HG03039 (cell line): ENCODE data around the gene OR11A1.
"Not testable (repeated sequence)": the region's sequence is repeated elsewhere in the genome, so short reads cannot be mapped to it uniquely, and the experiment has no call there.

Source experiments
- ATAC-seq: cut with Tn5 transposase; IDR thresholded peaks from one replicate; pipeline ENCODE4 v1.9.1; 2021; ENCODE audit warnings: mild to moderate bottlenecking, moderate library complexity; ENCODE audit not compliant: unreplicated experiment

The OR11A1 gene

DNA sequence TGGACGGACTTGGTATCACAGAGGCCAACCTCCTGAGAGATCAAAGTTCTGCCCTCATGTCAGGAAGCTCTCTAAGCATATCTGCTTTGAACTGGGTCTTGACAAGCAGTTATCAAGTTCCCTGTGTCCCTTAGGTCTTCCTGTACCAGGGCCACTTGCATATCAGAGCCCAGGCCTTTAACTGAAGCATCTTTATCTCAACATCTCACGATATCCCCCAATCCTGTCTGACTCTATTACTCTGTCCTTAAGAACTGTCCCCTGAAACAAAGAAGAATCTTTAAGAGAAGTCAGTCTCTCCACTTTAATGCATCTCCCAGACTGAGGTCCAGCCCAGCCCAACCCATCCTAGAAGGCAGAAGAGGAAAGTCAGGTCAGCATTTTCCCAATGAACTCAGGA lies 22.7 kb upstream of the OR11A1 start:
- ATAC-seq, result no peak

DNA sequence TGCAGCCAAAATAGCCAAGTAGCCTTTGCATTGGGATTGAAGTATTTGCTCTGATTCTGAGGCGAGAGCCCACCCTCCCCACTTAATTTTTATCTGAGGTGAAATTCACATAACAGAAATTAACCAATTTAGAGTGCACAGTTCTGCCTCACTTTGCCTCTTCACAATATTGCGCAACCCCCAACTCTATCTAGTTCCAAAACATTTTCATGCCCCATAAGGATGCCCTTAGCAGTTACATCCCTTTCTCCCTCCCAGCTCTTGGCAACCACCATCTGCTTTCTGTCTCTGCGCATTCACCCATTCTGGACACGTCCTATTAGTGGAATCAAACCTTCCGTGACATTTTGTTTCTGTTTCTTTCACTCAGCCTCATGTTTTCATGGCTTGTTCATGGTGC lies 21.9 kb upstream of the OR11A1 start:
- no peak for ATAC-seq

DNA sequence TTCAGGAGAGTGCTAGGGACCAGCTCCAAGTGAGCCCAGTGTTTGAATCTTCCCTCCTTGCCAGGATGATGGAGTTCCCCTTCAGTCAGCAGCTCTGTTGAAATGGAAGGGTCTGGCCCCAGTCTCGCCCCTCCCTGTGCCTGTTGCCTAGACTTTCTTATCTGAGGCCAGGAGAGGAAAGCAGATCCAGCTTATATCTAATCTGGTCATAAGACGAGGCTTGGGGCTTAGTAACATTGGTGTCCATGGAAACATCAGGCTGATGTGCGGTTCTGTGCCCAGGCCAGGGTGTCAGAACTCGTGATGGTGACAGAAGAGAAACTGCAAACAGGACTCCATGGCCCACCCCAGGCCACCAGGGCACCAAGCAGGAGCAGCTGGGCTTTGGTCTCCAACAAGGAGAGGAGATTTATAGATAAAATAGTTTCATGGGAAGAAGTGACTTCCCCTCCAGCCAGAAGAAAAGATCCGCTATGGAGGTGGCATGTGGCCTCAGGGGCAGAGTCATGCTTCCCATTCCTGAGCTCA lies 21.1 kb upstream of the OR11A1 start:
- ATAC-seq, result no peak

DNA sequence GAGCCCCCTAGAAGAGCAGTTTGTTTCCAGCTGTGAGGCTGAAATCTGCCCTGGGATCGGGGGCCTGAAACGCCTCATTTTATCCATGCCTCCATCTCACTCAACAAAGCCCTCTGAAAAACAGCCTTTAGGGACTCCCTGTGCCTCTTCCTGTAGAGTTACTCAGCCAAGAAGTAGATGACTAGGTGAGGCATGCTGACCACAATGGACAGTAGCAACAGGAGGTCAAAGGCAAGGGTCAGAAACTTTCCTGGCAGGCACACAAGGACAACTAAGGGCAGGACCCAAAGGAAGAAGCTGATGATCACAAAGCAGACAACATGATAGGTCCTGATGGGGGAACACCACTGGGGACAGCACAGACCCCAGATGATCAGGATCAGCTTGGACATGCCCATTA lies 18.1 kb upstream of the OR11A1 start:
- ATAC-seq, result no peak

DNA sequence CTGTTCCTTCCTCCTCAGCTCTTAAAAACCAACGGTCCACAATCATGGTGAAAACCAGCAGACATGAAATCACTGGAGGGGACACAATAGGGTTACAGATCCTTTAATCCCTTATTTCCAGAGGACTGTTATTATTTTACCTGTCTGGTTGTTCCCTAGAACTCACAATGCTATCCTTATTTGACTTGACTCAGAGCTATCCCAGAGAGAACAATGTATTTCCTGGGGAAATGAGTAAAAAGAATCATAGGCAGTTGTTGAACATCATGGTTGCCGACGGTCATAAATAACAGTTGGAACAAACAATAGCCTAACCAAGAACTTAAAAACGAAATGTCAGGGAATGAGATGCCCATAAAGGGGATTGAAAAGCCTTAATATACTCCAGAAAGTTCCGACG lies 9.4 kb upstream of the OR11A1 start:
- no peak for ATAC-seq

DNA sequence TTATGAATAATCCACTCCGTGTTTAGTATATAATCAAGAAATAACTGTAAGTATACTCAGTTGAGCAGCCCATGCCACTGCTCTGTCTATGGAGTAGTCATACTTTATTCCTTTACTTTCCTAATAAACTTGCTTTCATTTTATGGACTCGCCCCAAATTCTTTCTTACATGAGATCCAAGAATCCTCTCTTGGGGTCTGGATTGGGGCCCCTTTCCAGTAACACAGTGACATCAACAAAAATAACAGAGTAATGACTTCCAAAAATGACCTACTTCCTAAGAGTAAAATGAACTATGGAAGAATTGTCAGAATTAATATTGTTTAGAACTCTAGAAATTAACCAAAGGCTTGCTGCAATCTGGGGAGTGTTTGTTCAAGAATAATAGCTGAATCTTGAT lies 8.9 kb upstream of the OR11A1 start:
- no peak for ATAC-seq

DNA sequence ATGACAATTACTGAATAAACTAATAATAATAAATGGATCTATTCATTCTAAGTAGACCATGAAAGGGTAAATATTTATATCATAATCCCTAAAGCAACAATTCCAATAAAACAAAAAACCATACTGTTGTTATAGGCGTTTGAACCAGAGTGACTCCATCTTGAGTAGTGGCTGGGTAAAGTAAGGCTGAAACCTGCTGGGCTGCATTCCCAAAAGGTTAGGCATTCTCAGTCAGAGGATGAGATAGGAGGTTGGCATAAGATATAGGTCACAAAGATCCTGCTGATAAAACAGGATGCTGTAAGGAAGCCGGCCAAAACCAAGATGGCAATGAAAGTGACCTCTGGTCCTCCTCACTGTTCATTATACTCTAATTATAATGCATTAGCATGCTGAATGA lies 8.4 kb upstream of the OR11A1 start:
- ATAC-seq, result no peak

DNA sequence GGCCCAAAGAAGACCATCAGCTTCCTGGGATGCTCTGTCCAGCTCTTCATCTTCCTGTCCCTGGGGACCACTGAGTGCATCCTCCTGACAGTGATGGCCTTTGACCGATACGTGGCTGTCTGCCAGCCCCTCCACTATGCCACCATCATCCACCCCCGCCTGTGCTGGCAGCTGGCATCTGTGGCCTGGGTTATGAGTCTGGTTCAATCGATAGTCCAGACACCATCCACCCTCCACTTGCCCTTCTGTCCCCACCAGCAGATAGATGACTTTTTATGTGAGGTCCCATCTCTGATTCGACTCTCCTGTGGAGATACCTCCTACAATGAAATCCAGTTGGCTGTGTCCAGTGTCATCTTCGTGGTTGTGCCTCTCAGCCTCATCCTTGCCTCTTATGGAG lies 5.2 kb upstream of the OR11A1 start:
- ATAC-seq, result no peak

DNA sequence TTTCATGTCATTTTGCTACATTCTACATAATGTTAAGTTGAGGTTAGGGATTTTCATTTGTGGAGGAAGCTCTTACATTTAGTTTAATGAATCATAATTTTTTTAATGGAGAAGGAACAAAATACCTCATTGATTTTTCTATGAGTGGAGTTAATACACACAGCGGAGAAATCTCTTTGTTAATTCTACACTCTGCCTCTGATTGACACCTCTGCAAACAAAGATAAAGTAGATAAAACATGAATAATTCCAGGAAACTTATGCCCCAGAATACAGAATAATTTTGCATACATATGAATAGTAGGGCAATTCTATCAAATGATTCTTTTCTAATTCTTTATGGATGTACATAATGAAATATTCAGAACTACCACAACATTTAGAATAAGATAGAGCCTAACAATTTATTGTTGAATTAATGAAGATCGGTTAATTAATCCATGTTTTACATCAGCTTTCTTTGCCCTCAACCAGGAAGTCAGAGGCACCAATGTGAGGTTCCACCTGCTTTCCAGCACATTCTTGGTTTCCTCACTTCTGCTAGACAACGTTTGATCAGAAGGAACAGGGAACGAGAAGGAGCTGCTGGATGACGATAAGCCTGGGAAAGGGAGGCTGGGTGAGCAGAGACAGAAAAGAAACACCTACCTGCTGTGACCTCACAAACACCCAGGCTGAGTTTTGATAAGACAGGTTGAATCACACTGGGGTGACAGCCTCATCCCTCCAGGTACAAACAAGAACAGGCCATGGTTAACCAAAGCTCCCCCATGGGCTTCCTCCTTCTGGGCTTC lies 4.3 kb upstream of the OR11A1 start:
- ATAC-seq, result no peak

DNA sequence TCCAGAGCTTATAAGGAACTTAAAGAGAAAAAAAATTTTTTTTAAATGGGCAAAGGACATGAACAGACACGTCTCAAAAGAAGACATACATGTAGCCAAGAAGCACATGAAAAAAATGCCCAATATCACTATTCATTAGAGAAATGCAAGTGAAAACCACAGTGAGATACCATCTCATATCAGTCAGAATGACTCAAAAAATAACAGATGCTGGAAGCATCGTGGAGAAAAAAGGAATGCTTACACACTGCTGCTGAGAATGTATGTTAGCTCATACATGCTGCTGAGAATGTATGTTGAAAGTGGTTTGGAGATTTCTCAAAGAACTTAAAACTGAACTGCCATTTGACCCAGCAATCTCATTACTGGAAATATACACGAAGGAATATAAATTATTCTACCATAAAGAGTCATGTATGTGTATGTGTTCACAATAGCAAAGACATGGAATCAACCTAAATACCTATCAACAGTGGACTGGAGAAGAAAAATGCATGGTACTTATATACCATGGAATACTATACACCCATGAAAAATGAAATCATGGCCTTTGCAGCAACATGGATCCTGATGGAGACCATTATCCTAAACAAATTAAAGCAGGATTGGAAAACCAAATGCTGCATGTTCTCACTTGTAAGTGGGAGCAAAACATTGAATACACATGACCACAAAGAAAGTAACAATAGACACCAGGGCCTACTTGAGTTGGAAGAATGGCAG lies 5.2 kb downstream of the OR11A1 start:
- ATAC-seq, result no peak

DNA sequence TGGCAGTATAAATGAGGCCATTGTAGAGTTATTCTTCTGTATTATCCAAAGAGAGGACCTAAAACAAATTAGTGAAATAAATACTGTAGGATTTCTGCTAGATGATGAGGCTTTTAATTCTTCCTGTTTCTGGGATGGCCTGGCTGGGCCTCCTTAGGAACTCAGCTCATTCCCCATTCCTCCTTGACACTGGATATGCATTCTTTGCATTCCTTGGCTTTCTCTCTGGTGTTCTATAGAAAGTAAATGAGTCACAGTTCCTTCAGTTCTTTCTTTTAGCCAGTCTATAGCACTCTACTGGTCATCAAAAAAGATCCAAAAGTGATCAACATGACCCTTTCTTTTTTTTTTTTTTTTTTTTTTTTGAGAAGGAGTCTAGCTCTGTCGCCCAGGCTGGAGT lies 9.2 kb downstream of the OR11A1 start:
- no peak for ATAC-seq

DNA sequence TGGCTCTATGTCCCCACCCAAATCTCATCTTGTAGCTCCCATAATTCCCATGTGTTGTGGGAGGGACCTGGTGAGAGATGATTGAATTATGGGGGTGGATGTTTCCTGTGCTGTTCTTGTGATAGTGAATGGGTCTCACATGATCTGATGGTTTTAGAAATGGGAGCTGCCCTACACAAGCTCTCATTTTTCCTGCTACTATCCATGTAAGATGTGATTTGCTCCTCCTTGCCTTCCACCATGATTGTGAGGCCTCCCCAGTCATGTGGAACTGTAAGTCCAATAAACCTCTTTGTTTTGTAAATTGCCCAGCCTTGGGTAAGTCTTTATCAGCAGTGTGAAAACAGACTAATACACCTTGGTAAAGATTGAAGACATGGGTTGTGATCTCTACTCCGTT lies 12.8 kb downstream of the OR11A1 start:
- ATAC-seq, result not testable (repeated sequence)

DNA sequence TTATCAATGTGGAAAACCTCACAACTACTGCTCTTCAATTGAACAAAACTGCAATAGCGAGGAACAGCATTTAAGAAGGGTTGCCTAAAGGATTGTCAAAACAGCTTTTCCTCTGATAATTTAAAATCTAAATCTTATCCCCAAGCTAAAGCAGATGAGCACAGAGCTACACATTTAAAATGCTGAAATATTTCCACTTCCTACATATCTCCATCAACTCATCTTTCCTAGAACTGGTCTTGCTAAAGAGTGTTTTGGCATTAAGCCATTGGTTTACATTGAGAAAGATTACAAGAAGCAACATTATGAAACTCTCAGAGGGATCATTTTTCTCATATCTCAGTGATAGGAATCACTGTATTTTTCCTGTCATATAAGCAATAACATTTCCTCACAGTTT lies 14.2 kb downstream of the OR11A1 start:
- no peak for ATAC-seq

DNA sequence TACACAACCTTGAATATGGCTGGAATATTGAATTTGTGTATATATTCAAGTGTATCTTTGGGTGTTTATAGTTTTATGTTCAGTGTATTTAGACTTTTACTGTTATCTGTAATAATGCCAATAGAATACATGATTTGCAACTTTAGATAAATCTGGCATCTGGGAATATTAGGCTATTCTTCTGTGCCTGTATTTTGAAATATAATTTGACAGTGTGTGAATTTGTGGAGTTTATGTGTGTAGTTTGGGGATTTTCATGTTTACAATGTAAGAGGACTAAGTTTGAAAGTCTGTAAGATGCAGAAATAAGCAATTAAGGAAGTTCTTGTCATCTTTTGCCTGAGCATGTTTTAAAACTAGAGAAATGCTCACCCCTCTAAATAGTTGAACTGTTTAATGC lies 17.9 kb downstream of the OR11A1 start, which contains the start of gene OR10C1:
TSS of gene OR10C1 (plus strand) at position 301 of the 400 bp plus-strand sequence. CDS start 710 bp downstream, outside the sequence.
- ATAC-seq, result no peak

DNA sequence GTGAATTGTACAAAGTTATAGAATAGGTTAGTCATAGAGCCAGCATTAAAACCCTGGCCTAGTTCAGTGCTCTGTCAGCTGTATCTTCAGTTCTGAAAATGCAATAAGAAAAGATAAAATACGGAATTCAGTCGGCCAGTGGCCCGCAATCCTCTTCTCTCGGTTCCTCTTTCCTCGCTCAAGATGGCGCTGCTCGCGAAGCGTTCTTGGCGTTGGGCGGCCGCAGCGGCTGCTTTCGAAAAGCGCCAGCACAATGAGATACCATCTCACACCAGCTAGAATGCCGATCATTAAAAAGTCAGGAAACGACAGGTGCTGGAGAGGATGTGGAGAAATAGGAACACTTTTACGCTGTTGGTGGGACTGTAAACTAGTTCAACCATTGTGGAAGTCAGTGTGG lies 20.1 kb downstream of the OR11A1 start:
- not testable (repeated sequence) for ATAC-seq

DNA sequence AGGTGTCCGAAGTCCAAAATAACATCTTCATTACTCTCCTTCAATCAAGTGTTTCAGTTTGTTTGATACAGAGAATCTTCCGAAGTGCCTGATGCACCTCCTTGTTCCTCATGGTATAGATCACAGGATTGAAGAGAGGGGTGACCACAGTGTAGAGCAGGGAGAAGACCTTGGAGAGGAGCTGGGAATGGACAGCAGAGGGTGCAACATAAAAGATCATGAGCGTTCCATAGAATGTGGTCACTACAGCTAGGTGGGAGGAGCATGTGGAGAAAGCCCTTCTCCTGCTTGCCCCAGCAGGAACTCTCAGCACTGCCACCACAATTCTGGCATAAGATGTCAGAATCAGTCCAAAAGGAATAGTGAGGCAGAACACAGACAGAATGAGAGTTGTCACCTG lies 30.2 kb downstream of the OR11A1 start:
- ATAC-seq, result no peak

DNA sequence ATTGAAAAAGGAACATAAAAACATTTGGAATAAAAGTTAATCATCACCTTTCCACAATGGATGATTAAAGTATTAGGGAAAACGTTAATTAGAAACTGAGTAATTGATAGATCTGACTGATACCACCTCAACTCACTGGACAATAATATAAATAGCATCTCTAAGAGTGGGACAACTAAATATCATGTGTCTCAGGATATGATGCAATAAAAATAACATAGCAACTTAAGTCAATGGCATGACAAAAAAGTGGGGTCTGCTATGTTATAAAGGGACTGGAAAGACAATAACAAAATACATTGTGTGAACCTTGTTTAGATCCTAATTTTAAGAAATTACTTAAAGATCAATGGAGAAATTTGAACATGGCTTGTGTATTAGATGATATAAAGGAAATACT lies 31.8 kb downstream of the OR11A1 start:
- ATAC-seq, result no peak

DNA sequence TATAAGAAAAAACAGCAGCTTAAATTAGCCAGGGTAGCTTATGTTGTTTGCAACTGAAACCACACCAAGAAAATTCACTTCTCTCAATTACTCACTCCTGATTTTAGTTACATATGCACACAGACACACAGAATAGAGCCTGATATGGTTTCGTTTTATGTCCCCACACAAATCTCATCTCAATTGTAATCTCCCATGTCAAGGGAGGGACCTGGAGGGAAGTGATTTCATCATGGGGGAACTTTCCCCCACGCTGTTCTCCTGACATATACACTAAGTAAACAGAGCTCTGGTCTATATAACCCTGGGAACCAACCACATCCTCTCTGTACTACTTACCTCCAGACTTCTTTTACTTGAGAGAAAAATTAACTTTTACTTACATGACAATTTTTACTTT lies 32.3 kb downstream of the OR11A1 start:
- ATAC-seq, result no peak

DNA sequence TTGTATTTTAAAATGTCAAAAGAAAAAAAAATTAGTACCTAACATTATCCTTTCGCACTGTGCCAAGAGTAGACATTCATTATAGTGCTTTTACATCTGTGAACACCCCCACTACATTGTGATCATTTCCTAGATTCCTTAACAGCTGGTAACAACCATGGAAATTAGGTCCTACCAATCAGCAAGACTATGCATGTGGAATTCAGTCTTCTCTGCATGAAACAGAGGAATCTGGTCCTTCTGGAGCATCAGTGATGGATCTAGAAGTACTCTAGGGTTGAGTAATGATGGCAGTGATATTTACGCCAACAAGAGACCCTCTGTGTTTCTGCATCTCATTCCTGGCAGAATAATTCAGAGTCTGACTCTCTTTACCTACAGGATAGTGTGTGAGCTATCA lies 32.7 kb downstream of the OR11A1 start:
- no peak for ATAC-seq

DNA sequence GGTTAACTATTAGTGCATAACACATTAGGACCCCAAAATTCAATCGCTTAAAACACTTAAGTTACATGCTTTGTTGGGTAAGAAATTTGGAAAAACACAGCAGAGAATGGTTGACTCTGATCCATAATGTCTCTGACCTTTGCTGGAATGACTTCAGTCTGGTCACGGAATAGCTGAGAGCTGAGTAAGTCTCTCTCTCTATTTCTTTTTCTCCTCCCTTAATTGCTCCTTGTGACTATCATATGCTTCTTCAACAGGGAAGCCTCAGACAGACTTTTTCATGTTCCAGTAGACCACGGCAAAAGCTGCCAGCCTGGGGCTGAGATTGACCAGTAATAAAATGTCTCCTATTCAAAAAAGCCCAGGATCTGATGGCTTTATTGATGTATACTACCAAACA lies 37.4 kb downstream of the OR11A1 start:
- no peak for ATAC-seq

DNA sequence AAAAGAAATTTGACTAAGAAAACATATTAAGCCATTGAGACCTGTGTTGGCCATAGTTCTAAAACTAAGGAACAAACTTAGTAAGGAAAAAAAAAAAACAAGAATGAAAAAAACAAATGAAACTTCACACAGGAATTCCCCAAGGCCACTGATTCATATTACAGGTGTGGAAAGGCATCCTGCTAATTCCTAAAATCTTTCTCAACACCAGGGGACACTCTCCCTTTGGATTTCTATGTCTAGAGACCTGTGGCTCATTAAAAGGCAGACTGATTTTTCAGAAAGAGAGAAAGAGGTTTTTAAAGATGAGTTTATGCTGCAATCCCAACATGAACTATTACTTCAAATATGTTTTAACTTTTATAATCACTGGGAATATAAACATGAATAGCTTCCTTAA lies 42.3 kb downstream of the OR11A1 start, which contains the start of gene OR12D1:
TSS of gene OR12D1 (plus strand) at position 341 of the 400 bp plus-strand sequence.
- ATAC-seq, result no peak

DNA sequence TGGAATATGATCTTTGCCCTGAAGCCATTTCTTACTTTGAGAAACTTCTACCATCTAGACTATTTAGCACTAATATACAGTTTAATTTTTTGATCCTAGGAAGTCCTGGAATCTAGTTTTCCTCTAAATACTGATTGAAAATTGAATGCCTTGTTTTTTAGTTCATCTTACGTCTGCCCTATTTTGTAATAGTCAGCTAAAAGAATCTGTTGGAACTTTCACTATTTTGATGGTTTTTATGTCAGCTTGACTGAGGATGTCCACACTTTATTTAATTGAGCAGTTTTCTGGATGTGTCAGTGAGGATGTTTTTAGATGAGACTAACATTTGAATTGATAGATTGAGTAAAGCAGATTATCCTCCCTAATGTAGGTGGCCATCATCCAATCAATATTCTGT lies 53.1 kb downstream of the OR11A1 start:
- no peak for ATAC-seq
